Stimulated activated CD8-positive, alpha-beta memory T cell treated with anti-CD3 and anti-CD28 coated beads, Interleukin-4, amount 100 ng/mL, for 1 hour (primary cell): ENCODE measurements around the gene RAB3IP.

Experiments
- DNase-seq, 2 donors: peaks; one replicate each; pipeline ENCODE4 v3.0.0-alpha.2; 2020; ENCODE audit warnings: low read depth in 2 of 2, low spot score in 1 of 2

RAB3IP gene

GRCh38 chr12:69738351-69739286 lies at the start of gene RAB3IP:
Gene RAB3IP (plus strand): TSS chr12:69738860. CDS start chr12:69755409, 16,549 bp downstream.
- DNase-seq = peak; percentile 83 to 87

- DNase-seq = no peak
These were observed 49.0 kb upstream of the RAB3IP start for GRCh38 chr12:69689638-69690037.

- DNase-seq = no peak
These were observed 44.5 kb upstream of the RAB3IP start for GRCh38 chr12:69694123-69694522.

- no peak for DNase-seq
These were observed 40.6 kb upstream of the RAB3IP start for GRCh38 chr12:69698054-69698453.

- DNase-seq = no peak
These were observed 39.7 kb upstream of the RAB3IP start, which contains the start of gene BEST3 for GRCh38 chr12:69698769-69699540. Gene BEST3 (minus strand): TSS chr12:69699303. CDS start chr12:69697798, 1,505 bp downstream.

GRCh38 chr12:69701826-69702225 lies 36.8 kb upstream of the RAB3IP start:
- DNase-seq = no peak

GRCh38 chr12:69703146-69703642 lies 35.5 kb upstream of the RAB3IP start:
- DNase-seq = no peak

- DNase-seq = no peak
These were observed 34.3 kb upstream of the RAB3IP start for GRCh38 chr12:69704357-69704756.

- no peak for DNase-seq
These were observed 30.0 kb upstream of the RAB3IP start for GRCh38 chr12:69708649-69709048.

GRCh38 chr12:69712826-69713225 lies 25.8 kb upstream of the RAB3IP start:
- no peak for DNase-seq

- no peak for DNase-seq
These were observed 24.1 kb upstream of the RAB3IP start for GRCh38 chr12:69714542-69714941.

GRCh38 chr12:69719336-69720316 lies 19.0 kb upstream of the RAB3IP start:
- DNase-seq = no peak

GRCh38 chr12:69720750-69721149 lies 17.9 kb upstream of the RAB3IP start:
- DNase-seq = no peak

GRCh38 chr12:69726922-69727321 lies 11.7 kb upstream of the RAB3IP start:
- DNase-seq = no peak

- no peak for DNase-seq
These were observed 6.6 kb upstream of the RAB3IP start for GRCh38 chr12:69732088-69732487.

GRCh38 chr12:69733638-69734037 lies 5.0 kb upstream of the RAB3IP start:
- no peak for DNase-seq

- peak; percentile 18 to 34 for DNase-seq
These were observed 879 bp downstream of the RAB3IP start for GRCh38 chr12:69739287-69740191.

- DNase-seq = no peak
These were observed 5.4 kb downstream of the RAB3IP start for GRCh38 chr12:69744109-69744508.

- no peak for DNase-seq
These were observed 12.8 kb downstream of the RAB3IP start for GRCh38 chr12:69751476-69751875.

GRCh38 chr12:69755302-69755701 lies 16.6 kb downstream of the RAB3IP start:
- no peak for DNase-seq
